C4-2B (cell line): ENCODE measurements around the gene STPG2.

ENCODE experiments used
- CTCF ChIP-seq: fragments of 450-650 bp; conservative IDR thresholded peaks from 2 replicates; pipeline ENCODE4 v1.5.1; 2017; ENCODE audit warnings: mild to moderate bottlenecking
- ZFX ChIP-seq: fragments of 450-650 bp; IDR thresholded peaks from 2 replicates; pipeline ENCODE4 v1.6.1; 2017

GRCh38 chr4:97747945-97748344, 395.3 kb downstream of the STPG2 start:
- TF ChIP-seq CTCF = no peak
- no peak for TF ChIP-seq ZFX
